Hepatocyte (in vitro differentiated cells): Measurements from ENCODE around the gene NCOA7. TPM values are rescaled to one million over a fixed set of nuclear protein-coding genes. Genes with fewer than 3 reads are reported as not detected.
A peak's percentile ranks its signal among the peaks of the same experiment; 100 is the strongest.
"Not testable (repeated sequence)": the region's sequence is repeated elsewhere in the genome, so short reads cannot be mapped to it uniquely, and the experiment has no call there.

Experiments
- DNase-seq: peaks from one replicate; pipeline ENCODE4 v3.0.0-alpha.2; 2016; ENCODE audit warnings: low spot score
- H2AFZ ChIP-seq: fragments of 200-600 bp; sonication (generic); 2 replicates; pipeline ENCODE4 v1.6.0; 2016; ENCODE audit warnings: antibody characterized with exemption, mild to moderate bottlenecking
- H3K27ac ChIP-seq: fragments of 200-600 bp; sonication (generic); 2 replicates; pipeline ENCODE4 v1.5.1; 2016; ENCODE audit warnings: mild to moderate bottlenecking
- H3K27me3 ChIP-seq: fragments of 200-600 bp; sonication (generic); 2 replicates; pipeline ENCODE4 v1.6.1; 2016
- H3K36me3 ChIP-seq: fragments of 200-600 bp; sonication (generic); replicated peaks from 2 replicates; pipeline ENCODE4 v1.5.1; 2016; ENCODE audit warnings: low read depth; ENCODE audit not compliant: insufficient read depth
- H3K4me1 ChIP-seq: fragments of 200-600 bp; sonication (generic); 2 replicates; pipeline ENCODE4 v1.5.1; 2016; ENCODE audit warnings: mild to moderate bottlenecking, moderate library complexity; ENCODE audit not compliant: insufficient read depth
- H3K4me2 ChIP-seq: fragments of 200-600 bp; sonication (generic); 2 replicates; pipeline ENCODE4 v1.6.0; 2016
- H3K4me3 ChIP-seq: fragments of 200-600 bp; sonication (generic); 2 replicates; pipeline ENCODE4 v1.5.1; 2016; ENCODE audit warnings: mild to moderate bottlenecking
- H3K79me2 ChIP-seq: fragments of 200-600 bp; sonication (generic); 2 replicates; pipeline ENCODE4 v1.6.0; 2017; ENCODE audit warnings: mild to moderate bottlenecking
- H3K9me2 ChIP-seq: fragments of 200-600 bp; sonication (generic); replicated peaks from 2 replicates; pipeline ENCODE4 v1.6.0; 2017; ENCODE audit warnings: mild to moderate bottlenecking; ENCODE audit not compliant: insufficient read depth
- H3K9me3 ChIP-seq: fragments of 200-600 bp; sonication (generic); 2 replicates; pipeline ENCODE4 v1.5.1; 2016; ENCODE audit warnings: low read depth, mild to moderate bottlenecking
- H4K20me1 ChIP-seq: fragments of 200-600 bp; sonication (generic); 2 replicates; pipeline ENCODE4 v1.6.0; 2016; ENCODE audit warnings: mild to moderate bottlenecking; ENCODE audit not compliant: insufficient read depth, poor library complexity, severe bottlenecking
- CTCF ChIP-seq: fragments of 200-600 bp; sonication (generic); IDR thresholded peaks from 2 replicates; pipeline ENCODE4 v1.5.1; 2016; ENCODE audit warnings: antibody characterized with exemption, mild to moderate bottlenecking; ENCODE audit not compliant: poor library complexity
- EZH2 ChIP-seq: fragments of 200-600 bp; sonication (generic); IDR thresholded peaks from 2 replicates; pipeline ENCODE4 v1.6.1; 2016; ENCODE audit warnings: antibody characterized with exemption, mild to moderate bottlenecking, borderline replicate concordance
- EZH2phosphoT487 ChIP-seq: fragments of 200-600 bp; sonication (generic); IDR thresholded peaks from one replicate; pipeline ENCODE4 v1.6.1; 2018; ENCODE audit warnings: antibody characterized with exemption, mild to moderate bottlenecking, low read depth, moderate library complexity; ENCODE audit not compliant: unreplicated experiment, severe bottlenecking
- WGBS: methylation state at CpG from one replicate; pipeline ENCODE4 v1.1.6; 2016; ENCODE audit warnings: low lambda C conversion rate; ENCODE audit errors: missing lambda C conversion rate; 5-methylcytosine and 5-hydroxymethylcytosine counted together
- polyA plus RNA-seq: library from polyadenylated mRNA; unstranded; fragments of >200 nt; fragmentation: Nextera tagmentation; extraction: Ambion mirVana; gene quantifications from 2 replicates; pipeline ENCODE4 v1.2.1, GENCODE V29; 2016
- total RNA-seq: library from RNA; depleted of rRNA; stranded (reverse); fragments of >200 nt; gene quantifications from 2 replicates; pipeline ENCODE4 v1.2.3, GENCODE V29; 2014

The NCOA7 gene
- total and polyA plus RNA-seq, 2 experiments from 2014 or later, result 17.3 to 42.0 TPM

- no peaks in the 10 kb centered on the region for H3K4me1 ChIP-seq
- TF ChIP-seq EZH2 (no peak), EZH2phosphoT487 (no peak)
- H3K27me3 ChIP-seq, result no peaks in the 10 kb centered on the region
- no peaks in the 10 kb centered on the region for H3K9me3 ChIP-seq
- H3K36me3 ChIP-seq, result no peaks in the 10 kb centered on the region
- no peak for DNase-seq
- no peak overlapping the region for H3K4me3 ChIP-seq
- no peaks in the 10 kb centered on the region for H4K20me1 ChIP-seq
- H3K27ac ChIP-seq, result no peak overlapping the region
- no peaks in the 10 kb centered on the region for H3K79me2 ChIP-seq
- no peaks in the 10 kb centered on the region for H3K9me2 ChIP-seq
- H3K4me2 ChIP-seq, result no peak overlapping the region
- H2AFZ ChIP-seq, result no peak overlapping the region
- 89% methylated on average over 4 of the region's 4 CpGs for WGBS
Observed at GRCh38 chr6:125773387-125774341, 17.1 kb upstream of the NCOA7 start.

- H2AFZ ChIP-seq, H3K27me3 ChIP-seq, H3K4me2 ChIP-seq, H3K9me3 ChIP-seq, H3K4me1 ChIP-seq, H3K9me2 ChIP-seq, H3K79me2 ChIP-seq, H3K4me3 ChIP-seq, DNase-seq, H3K36me3 ChIP-seq, H4K20me1 ChIP-seq: not testable (repeated sequence)
- WGBS, result 60% methylated on average over 14 of the region's 14 CpGs
- H3K27ac ChIP-seq, result peak overlapping the region; percentile 54
Observed at GRCh38 chr6:125776107-125776826, 14.5 kb upstream of the NCOA7 start.

GRCh38 chr6:125779924-125780539, 10.7 kb upstream of the NCOA7 start:
- no peaks in the 10 kb centered on the region for H3K9me3 ChIP-seq
- peaks cover 17% of the 10 kb centered on the region for H3K79me2 ChIP-seq
- no peaks in the 10 kb centered on the region for H3K4me1 ChIP-seq
- DNase-seq, result peak; percentile 95
- peak overlapping the region; percentile 78 for H2AFZ ChIP-seq
- no peaks in the 10 kb centered on the region for H3K36me3 ChIP-seq
- no peak for TF ChIP-seq EZH2
- no peak for TF ChIP-seq CTCF
- no peak for TF ChIP-seq EZH2phosphoT487
- H3K9me2 ChIP-seq, result no peaks in the 10 kb centered on the region
- H3K27ac ChIP-seq, result peak overlapping the region; percentile 92
- peak overlapping the region; percentile 80 for H3K4me2 ChIP-seq
- H3K4me3 ChIP-seq, result peak overlapping the region; percentile 49
- 11% methylated on average over 17 of the region's 17 CpGs for WGBS
- H4K20me1 ChIP-seq, result no peaks in the 10 kb centered on the region
- no peaks in the 10 kb centered on the region for H3K27me3 ChIP-seq

- DNase-seq, result peak; percentile 71
- H3K27ac ChIP-seq, result peak overlapping the region; percentile 92
- under 1% methylated on average over 28 of the region's 28 CpGs for WGBS
- peak overlapping the region; percentile 78 for H2AFZ ChIP-seq
- peak overlapping the region; percentile 80 for H3K4me2 ChIP-seq
- no peaks in the 10 kb centered on the region for H3K9me3 ChIP-seq
- H3K4me1 ChIP-seq, result no peaks in the 10 kb centered on the region
- H3K36me3 ChIP-seq, result no peaks in the 10 kb centered on the region
- peaks cover 17% of the 10 kb centered on the region for H3K79me2 ChIP-seq
- H3K9me2 ChIP-seq, result no peaks in the 10 kb centered on the region
- TF ChIP-seq EZH2 (no peak), CTCF (no peak)
- H3K27me3 ChIP-seq, result no peaks in the 10 kb centered on the region
- no peaks in the 10 kb centered on the region for H4K20me1 ChIP-seq
- H3K4me3 ChIP-seq, result peak overlapping the region; percentile 49
Observed at GRCh38 chr6:125780540-125781313, 10.0 kb upstream of the NCOA7 start.
